Panc1 (cell line): ENCODE results near the gene A2M. TPM values are rescaled to one million over a fixed set of nuclear protein-coding genes. Genes with fewer than 3 reads are reported as not detected.

Experiments used
- ATAC-seq: fragments of 200-7000 bp; cut with Tn5 transposase; 2 replicates; pipeline ENCODE4 v1.9.1; 2020; ENCODE audit warnings: mild to moderate bottlenecking, moderate library complexity
- BruUV-seq: library from RNA; stranded (reverse); fragments of 400-500 nt; replicated peaks from 2 replicates; lab custom pipeline; 2021; lab: Mats Ljungman, UMichigan
- CTCF ChIA-PET: fragments of 300-600 bp; sonication (Branson Sonifier 250); formaldehyde crosslinking; loops from one replicate; lab custom pipeline; 2022; ENCODE audit warnings: antibody characterized with exemption; lab: Charles Lee
- POLR2A ChIA-PET: fragments of 300-600 bp; sonication (Branson Sonifier 250); formaldehyde crosslinking; loops from one replicate; lab custom pipeline; 2022; ENCODE audit warnings: antibody characterized with exemption; lab: Charles Lee
- DNase-seq: peaks from one replicate; pipeline ENCODE4 v3.0.0-alpha.2; 2010; ENCODE audit warnings: low read depth, low spot score
- H3K27ac ChIP-seq: 2 replicates; pipeline ENCODE4 v1.5.1; 2011; ENCODE audit warnings: mild to moderate bottlenecking, low read length, inconsistent platforms
- H3K27me3 ChIP-seq: fragments of 200-500 bp; sonication (Bioruptor generic); 2 replicates; pipeline ENCODE4 v1.6.0; 2014; ENCODE audit warnings: low read length, inconsistent platforms; ENCODE audit not compliant: control insufficient read depth, insufficient read depth
- H3K36me3 ChIP-seq: fragments of 200-500 bp; sonication (Bioruptor generic); 2 replicates; pipeline ENCODE4 v1.5.1; 2014; ENCODE audit warnings: inconsistent platforms, mild to moderate bottlenecking, low read length, moderate library complexity; ENCODE audit not compliant: control insufficient read depth, insufficient read depth
- H3K4me1 ChIP-seq: 2 replicates; pipeline ENCODE4 v1.5.1; 2011; ENCODE audit warnings: inconsistent platforms, mild to moderate bottlenecking, low read length, moderate library complexity; ENCODE audit not compliant: control insufficient read depth, insufficient read depth
- H3K4me3 ChIP-seq, 2 experiments: 2 replicates each; pipeline ENCODE4 v1.5.1; 2011 to 2012; ENCODE audit warnings: low read depth in 2 of 2, low read length in 2 of 2, mild to moderate bottlenecking in 2 of 2, inconsistent platforms in 1 of 2, moderate library complexity in 1 of 2
- H3K9me3 ChIP-seq: fragments of 200-500 bp; sonication (Bioruptor generic); 2 replicates; pipeline ENCODE4 v1.5.1; 2014; ENCODE audit warnings: low read depth, mild to moderate bottlenecking, inconsistent platforms, low read length, moderate library complexity; ENCODE audit not compliant: control insufficient read depth, insufficient read depth
- POLR2AphosphoS5 ChIP-seq: IDR thresholded peaks from 2 replicates; pipeline ENCODE4 v1.6.1; 2012; ENCODE audit warnings: mild to moderate bottlenecking, low read depth, low read length, moderate library complexity
- SIN3A ChIP-seq: IDR thresholded peaks from 2 replicates; pipeline ENCODE4 v1.6.1; 2012; ENCODE audit warnings: low read depth, mild to moderate bottlenecking, low read length, moderate library complexity, borderline replicate concordance; ENCODE audit not compliant: insufficient read depth
- TCF7L2 ChIP-seq: IDR thresholded peaks from 2 replicates; pipeline ENCODE4 v1.6.1; 2011; ENCODE audit warnings: mild to moderate bottlenecking, low read depth, low read length, inconsistent platforms
- in situ Hi-C: cut with HindIII; loops from 2 replicates; pipeline ENCODE4 v1.10.0; 2016; ENCODE audit warnings: low sequenced_read_pairs, low pct_unique_long_range_greater_than_20kb
- intact Hi-C: fragments of 100-400 bp; cut with micrococcal nuclease; formaldehyde crosslinking; loops from one replicate; pipeline ENCODE4 v1.10.0; 2022; ENCODE audit not compliant: unreplicated experiment
- total RNA-seq: library from RNA; stranded (reverse); gene quantifications from one replicate; pipeline ENCODE4 v1.2.1, GENCODE V29; 2021; ENCODE audit not compliant: unreplicated experiment
- TF ChIP-seq, protein P1 (sequence below), 2 experiments: IDR thresholded peaks; 2 replicates each; pipeline ENCODE4 v1.6.1; 2011 to 2012; ENCODE audit warnings: low read depth in 2 of 2, control low read depth in 1 of 2, low read length in 1 of 2, mild to moderate bottlenecking in 1 of 2, moderate library complexity in 1 of 2; ENCODE audit not compliant: insufficient read depth in 1 of 2
- TF ChIP-seq, protein P2 (sequence below): fragments of 450-650 bp; IDR thresholded peaks from 2 replicates; pipeline ENCODE4 v1.5.1; 2017; ENCODE audit warnings: mild to moderate bottlenecking

Gene A2M
- total RNA-seq, 1 experiment from 2014 or later = 2.1 TPM

DNA sequence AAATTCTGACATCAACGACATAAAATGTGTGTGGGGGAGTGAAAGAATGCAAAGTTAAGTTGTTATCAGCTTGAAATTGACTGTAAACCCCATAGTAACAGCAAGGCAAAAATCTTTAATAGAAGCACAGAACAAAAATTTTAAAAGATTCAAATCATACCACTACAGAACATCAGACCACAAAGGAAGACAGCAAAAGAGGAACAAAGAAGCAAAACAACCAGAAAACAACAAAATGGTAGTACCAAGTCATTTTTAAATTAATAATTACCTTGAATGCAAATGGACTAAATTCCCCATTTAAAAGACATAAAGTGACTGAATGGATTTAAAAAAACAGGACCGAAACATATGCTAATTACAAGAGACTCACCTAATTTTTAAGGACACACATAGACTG, 31.3 kb downstream of the A2M start:
- intact Hi-C loops (no loop called here), in situ Hi-C loops (no loop called here)
- CTCF ChIA-PET = no interaction called here
- Histone ChIP-seq H3K27me3 (no peaks in the 10 kb centered on the region), H3K27ac (no peak overlapping the region), H3K9me3 (no peaks in the 10 kb centered on the region; the same call in 1 of the 2 replicates), H3K4me1 (no peaks in the 10 kb centered on the region), H3K4me3 (no peak overlapping the region), H3K36me3 (no peaks in the 10 kb centered on the region)
- DNase-seq (no peak), ATAC-seq (no peak)
- BruUV-seq = no TSS peak
- POLR2A ChIA-PET = no interaction called here
- TF ChIP-seq, protein P1, sequence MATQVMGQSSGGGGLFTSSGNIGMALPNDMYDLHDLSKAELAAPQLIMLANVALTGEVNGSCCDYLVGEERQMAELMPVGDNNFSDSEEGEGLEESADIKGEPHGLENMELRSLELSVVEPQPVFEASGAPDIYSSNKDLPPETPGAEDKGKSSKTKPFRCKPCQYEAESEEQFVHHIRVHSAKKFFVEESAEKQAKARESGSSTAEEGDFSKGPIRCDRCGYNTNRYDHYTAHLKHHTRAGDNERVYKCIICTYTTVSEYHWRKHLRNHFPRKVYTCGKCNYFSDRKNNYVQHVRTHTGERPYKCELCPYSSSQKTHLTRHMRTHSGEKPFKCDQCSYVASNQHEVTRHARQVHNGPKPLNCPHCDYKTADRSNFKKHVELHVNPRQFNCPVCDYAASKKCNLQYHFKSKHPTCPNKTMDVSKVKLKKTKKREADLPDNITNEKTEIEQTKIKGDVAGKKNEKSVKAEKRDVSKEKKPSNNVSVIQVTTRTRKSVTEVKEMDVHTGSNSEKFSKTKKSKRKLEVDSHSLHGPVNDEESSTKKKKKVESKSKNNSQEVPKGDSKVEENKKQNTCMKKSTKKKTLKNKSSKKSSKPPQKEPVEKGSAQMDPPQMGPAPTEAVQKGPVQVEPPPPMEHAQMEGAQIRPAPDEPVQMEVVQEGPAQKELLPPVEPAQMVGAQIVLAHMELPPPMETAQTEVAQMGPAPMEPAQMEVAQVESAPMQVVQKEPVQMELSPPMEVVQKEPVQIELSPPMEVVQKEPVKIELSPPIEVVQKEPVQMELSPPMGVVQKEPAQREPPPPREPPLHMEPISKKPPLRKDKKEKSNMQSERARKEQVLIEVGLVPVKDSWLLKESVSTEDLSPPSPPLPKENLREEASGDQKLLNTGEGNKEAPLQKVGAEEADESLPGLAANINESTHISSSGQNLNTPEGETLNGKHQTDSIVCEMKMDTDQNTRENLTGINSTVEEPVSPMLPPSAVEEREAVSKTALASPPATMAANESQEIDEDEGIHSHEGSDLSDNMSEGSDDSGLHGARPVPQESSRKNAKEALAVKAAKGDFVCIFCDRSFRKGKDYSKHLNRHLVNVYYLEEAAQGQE (IDR thresholded peaks at IDR 0.05; ENCODE audit: insufficient read depth in 1 of 2, low read depth in 2 of 2, low read length in 1 of 2) = no peak
- TF ChIP-seq, protein P2, sequence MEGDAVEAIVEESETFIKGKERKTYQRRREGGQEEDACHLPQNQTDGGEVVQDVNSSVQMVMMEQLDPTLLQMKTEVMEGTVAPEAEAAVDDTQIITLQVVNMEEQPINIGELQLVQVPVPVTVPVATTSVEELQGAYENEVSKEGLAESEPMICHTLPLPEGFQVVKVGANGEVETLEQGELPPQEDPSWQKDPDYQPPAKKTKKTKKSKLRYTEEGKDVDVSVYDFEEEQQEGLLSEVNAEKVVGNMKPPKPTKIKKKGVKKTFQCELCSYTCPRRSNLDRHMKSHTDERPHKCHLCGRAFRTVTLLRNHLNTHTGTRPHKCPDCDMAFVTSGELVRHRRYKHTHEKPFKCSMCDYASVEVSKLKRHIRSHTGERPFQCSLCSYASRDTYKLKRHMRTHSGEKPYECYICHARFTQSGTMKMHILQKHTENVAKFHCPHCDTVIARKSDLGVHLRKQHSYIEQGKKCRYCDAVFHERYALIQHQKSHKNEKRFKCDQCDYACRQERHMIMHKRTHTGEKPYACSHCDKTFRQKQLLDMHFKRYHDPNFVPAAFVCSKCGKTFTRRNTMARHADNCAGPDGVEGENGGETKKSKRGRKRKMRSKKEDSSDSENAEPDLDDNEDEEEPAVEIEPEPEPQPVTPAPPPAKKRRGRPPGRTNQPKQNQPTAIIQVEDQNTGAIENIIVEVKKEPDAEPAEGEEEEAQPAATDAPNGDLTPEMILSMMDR = no peak
- TF ChIP-seq POLR2AphosphoS5 = no peak
- TF ChIP-seq TCF7L2 = no peak
- TF ChIP-seq SIN3A = no peak

DNA sequence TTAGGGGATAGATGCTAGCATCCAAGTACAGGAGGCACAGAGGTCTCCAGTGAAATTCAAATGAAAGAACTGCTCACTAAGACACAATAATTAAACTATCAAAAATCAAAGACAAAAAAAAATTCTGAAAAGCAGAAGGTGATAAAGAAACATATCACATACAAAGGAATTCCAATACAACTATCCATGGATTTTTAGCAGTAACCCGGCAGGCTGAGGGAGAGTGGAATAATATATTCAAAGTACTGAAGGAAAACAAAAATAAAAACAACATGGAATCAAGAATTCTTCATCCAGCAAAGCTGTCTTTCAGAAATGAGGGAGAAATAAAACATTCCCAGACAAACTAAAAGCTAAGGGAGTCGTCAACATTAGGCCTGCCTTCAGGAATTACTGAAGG, 31.9 kb downstream of the A2M start:
- Histone ChIP-seq H3K36me3 (no peaks in the 10 kb centered on the region), H3K4me3 (no peak overlapping the region), H3K4me1 (no peaks in the 10 kb centered on the region), H3K27ac (no peak overlapping the region), H3K9me3 (no peaks in the 10 kb centered on the region; the same call in 1 of the 2 replicates), H3K27me3 (no peaks in the 10 kb centered on the region)
- TF ChIP-seq SIN3A = no peak
- TF ChIP-seq, protein P2 = no peak
- TF ChIP-seq, protein P1 (IDR thresholded peaks at IDR 0.05; ENCODE audit: insufficient read depth in 1 of 2, low read depth in 2 of 2, low read length in 1 of 2) = no peak
- TF ChIP-seq POLR2AphosphoS5 = no peak
- in situ Hi-C loops (no loop called here), intact Hi-C loops (no loop called here)
- ChIA-PET CTCF (no interaction called here), POLR2A (no interaction called here)
- ATAC-seq (no peak), DNase-seq (no peak)
- no TSS peak for BruUV-seq
